OCI-LY1 (cell line): ENCODE measurements around the gene DMD.

Source experiments
- H2AFZ ChIP-seq: fragments of 200-600 bp; sonication (generic), shearing (Covaris generic); 2 replicates; pipeline ENCODE4 v1.6.0; 2014; ENCODE audit warnings: antibody characterized with exemption, mild to moderate bottlenecking, low read length
- H3F3A ChIP-seq: fragments of 200-600 bp; sonication (generic), shearing (Covaris generic); 2 replicates; pipeline ENCODE4 v1.6.0; 2014; ENCODE audit warnings: mild to moderate bottlenecking, antibody characterized with exemption, low read length, moderate library complexity; ENCODE audit not compliant: insufficient read depth
- H3K27ac ChIP-seq: fragments of 200-600 bp; sonication (generic); 2 replicates; pipeline ENCODE4 v1.5.1; 2014; ENCODE audit warnings: low read length, mixed run types, mild to moderate bottlenecking, low read depth; ENCODE audit not compliant: poor library complexity, severe bottlenecking
- H3K27me3 ChIP-seq: fragments of 200-600 bp; sonication (generic); 2 replicates; pipeline ENCODE4 v1.6.0; 2014; ENCODE audit warnings: antibody characterized with exemption, mild to moderate bottlenecking, low read length, moderate library complexity; ENCODE audit not compliant: insufficient read depth
- H3K36me3 ChIP-seq: fragments of 200-600 bp; sonication (generic); 2 replicates; pipeline ENCODE4 v1.6.1; 2014; ENCODE audit warnings: mild to moderate bottlenecking, antibody characterized with exemption, low read length, moderate library complexity, mixed read lengths; ENCODE audit not compliant: insufficient read depth
- H3K4me1 ChIP-seq: fragments of 200-600 bp; sonication (generic); 2 replicates; pipeline ENCODE4 v1.5.1; 2014; ENCODE audit warnings: mild to moderate bottlenecking, low read length, moderate library complexity; ENCODE audit not compliant: insufficient read depth, severe bottlenecking
- H3K4me2 ChIP-seq: fragments of 200-600 bp; sonication (generic), shearing (Covaris generic); 2 replicates; pipeline ENCODE4 v1.6.1; 2014; ENCODE audit warnings: low read length
- H3K4me3 ChIP-seq: fragments of 200-600 bp; sonication (generic); 2 replicates; pipeline ENCODE4 v1.5.1; 2014; ENCODE audit warnings: low read length, low read depth, mild to moderate bottlenecking, mixed read lengths; ENCODE audit not compliant: poor library complexity, severe bottlenecking
- H3K79me2 ChIP-seq: fragments of 200-600 bp; shearing (Covaris generic); 2 replicates; pipeline ENCODE4 v1.6.1; 2016; ENCODE audit warnings: mixed run types, low read length, mixed read lengths; ENCODE audit not compliant: insufficient read depth
- H3K9ac ChIP-seq: fragments of 200-600 bp; sonication (generic), shearing (Covaris generic); 2 replicates; pipeline ENCODE4 v1.6.1; 2014; ENCODE audit warnings: mild to moderate bottlenecking, low read length, mixed read lengths
- H3K9me2 ChIP-seq: fragments of 200-600 bp; sonication (generic), shearing (Covaris generic); 2 replicates; pipeline ENCODE4 v1.6.1; 2014; ENCODE audit warnings: low read depth, mild to moderate bottlenecking, low read length, mixed read lengths
- H3K9me3 ChIP-seq: fragments of 200-600 bp; shearing (Covaris generic); 2 replicates; pipeline ENCODE4 v1.6.1; 2014; ENCODE audit warnings: low read length, mixed read lengths
- H4K20me1 ChIP-seq: fragments of 200-600 bp; sonication (generic), shearing (Covaris generic); 2 replicates; pipeline ENCODE4 v1.6.0; 2016; ENCODE audit warnings: mild to moderate bottlenecking, low read length; ENCODE audit not compliant: insufficient read depth
- CTCF ChIP-seq: fragments of 200-600 bp; sonication (generic), shearing (Covaris generic); IDR thresholded peaks from 2 replicates; pipeline ENCODE4 v1.5.1; 2017; ENCODE audit warnings: mild to moderate bottlenecking, antibody characterized with exemption, low read length, moderate library complexity, mixed read lengths
- EZH2 ChIP-seq: fragments of 200-600 bp; sonication (generic), shearing (Covaris generic); IDR thresholded peaks from 2 replicates; pipeline ENCODE4 v1.8.0; 2017; ENCODE audit warnings: borderline replicate concordance, mixed run types, mild to moderate bottlenecking, antibody characterized with exemption, low read length, moderate library complexity, mixed read lengths

DMD gene

GRCh38 chrX:32496671-32497070 lies 714.7 kb downstream of the DMD start:
- no peak overlapping the region for H3K27ac ChIP-seq
- TF ChIP-seq CTCF (no peak), EZH2 (no peak)
- H3K4me2 ChIP-seq: no peak overlapping the region
- no peak overlapping the region for H3K9ac ChIP-seq
- no peaks in the 10 kb centered on the region for H3K9me2 ChIP-seq
- no peaks in the 10 kb centered on the region for H3K4me1 ChIP-seq
- no peaks in the 10 kb centered on the region for H4K20me1 ChIP-seq
- H3K79me2 ChIP-seq: no peaks in the 10 kb centered on the region
- H3K27me3 ChIP-seq: no peaks in the 10 kb centered on the region
- H3F3A ChIP-seq: no peaks in the 10 kb centered on the region
- H2AFZ ChIP-seq: no peak overlapping the region
- no peak overlapping the region for H3K4me3 ChIP-seq
- H3K9me3 ChIP-seq: no peaks in the 10 kb centered on the region
- no peaks in the 10 kb centered on the region for H3K36me3 ChIP-seq

- H3K27me3 ChIP-seq: no peaks in the 10 kb centered on the region
- H3K27ac ChIP-seq: no peak overlapping the region
- no peak overlapping the region for H3K4me3 ChIP-seq
- H4K20me1 ChIP-seq: no peaks in the 10 kb centered on the region
- no peaks in the 10 kb centered on the region for H3K36me3 ChIP-seq
- no peak for TF ChIP-seq CTCF
- no peak for TF ChIP-seq EZH2
- no peaks in the 10 kb centered on the region for H3K79me2 ChIP-seq
- H3K9me3 ChIP-seq: no peaks in the 10 kb centered on the region
- H3K4me1 ChIP-seq: no peaks in the 10 kb centered on the region
- no peak overlapping the region for H3K9ac ChIP-seq
- H2AFZ ChIP-seq: no peak overlapping the region
- no peaks in the 10 kb centered on the region for H3F3A ChIP-seq
- H3K4me2 ChIP-seq: no peak overlapping the region
- H3K9me2 ChIP-seq: no peaks in the 10 kb centered on the region
Measured at GRCh38 chrX:32495855-32496254, 715.5 kb downstream of the DMD start.

GRCh38 chrX:32489125-32489524 lies 722.2 kb downstream of the DMD start:
- Histone ChIP-seq H3K27me3 (no peaks in the 10 kb centered on the region), H3K4me2 (no peak overlapping the region), H3K9ac (no peak overlapping the region), H3F3A (no peaks in the 10 kb centered on the region), H4K20me1 (no peaks in the 10 kb centered on the region), H2AFZ (no peak overlapping the region), H3K36me3 (peaks cover 11% of the 10 kb centered on the region), H3K4me3 (no peak overlapping the region), H3K9me2 (no peaks in the 10 kb centered on the region), H3K9me3 (no peaks in the 10 kb centered on the region), H3K27ac (no peak overlapping the region), H3K4me1 (no peaks in the 10 kb centered on the region), H3K79me2 (no peaks in the 10 kb centered on the region)
- TF ChIP-seq EZH2: no peak
- TF ChIP-seq CTCF: no peak
